ENCODE data around the gene SLC34A3.
"Not testable (repeated sequence)": the region's sequence is repeated elsewhere in the genome, so short reads cannot be mapped to it uniquely, and the experiment has no call there.

Gene SLC34A3

GRCh38 chr9:137231372-137232039 is 805 bp downstream of the SLC34A3 start:
- no peak for DNase-seq

- DNase-seq = no peak
These were observed 1.4 kb downstream of the SLC34A3 start for GRCh38 chr9:137232101-137232500.

GRCh38 chr9:137232510-137232909 is 1.8 kb downstream of the SLC34A3 start:
- DNase-seq = no peak

DNA sequence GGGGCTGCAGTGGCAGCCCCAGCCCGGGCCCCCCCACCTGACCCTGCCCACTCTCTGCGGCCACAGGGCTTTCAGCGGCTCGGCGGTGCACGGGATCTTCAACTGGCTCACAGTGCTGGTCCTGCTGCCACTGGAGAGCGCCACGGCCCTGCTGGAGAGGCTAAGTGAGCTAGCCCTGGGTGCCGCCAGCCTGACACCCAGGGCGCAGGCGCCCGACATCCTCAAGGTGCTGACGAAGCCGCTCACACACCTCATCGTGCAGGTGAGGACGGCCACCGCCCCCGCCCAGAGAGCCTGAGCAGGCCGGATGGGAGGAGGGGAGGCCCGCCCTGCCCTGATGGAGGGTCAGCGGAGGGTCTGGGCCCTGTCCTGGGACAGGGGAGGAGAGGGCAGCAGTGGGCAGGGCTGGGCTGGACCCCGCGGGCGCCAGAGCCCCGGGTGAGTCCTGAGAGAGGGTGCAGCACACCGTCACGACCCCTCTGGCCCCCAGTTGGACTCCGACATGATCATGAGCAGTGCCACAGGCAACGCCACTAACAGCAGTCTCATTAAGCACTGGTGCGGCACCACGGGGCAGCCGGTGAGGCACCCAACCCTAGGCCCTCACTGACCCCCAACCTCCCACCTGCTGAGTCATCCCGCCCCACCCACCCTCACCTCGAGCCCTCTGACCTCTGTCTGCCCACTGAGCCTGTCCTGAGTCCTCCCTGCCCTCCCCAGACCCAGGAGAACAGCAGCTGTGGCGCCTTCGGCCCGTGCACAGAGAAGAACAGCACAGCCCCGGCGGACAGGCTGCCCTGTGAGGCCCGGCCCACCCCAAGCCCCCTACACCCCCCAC is 2.7 kb downstream of the SLC34A3 start:
- DNase-seq = no peak

- no peak for DNase-seq
These were observed 3.5 kb downstream of the SLC34A3 start for GRCh38 chr9:137234055-137234697.

DNA sequence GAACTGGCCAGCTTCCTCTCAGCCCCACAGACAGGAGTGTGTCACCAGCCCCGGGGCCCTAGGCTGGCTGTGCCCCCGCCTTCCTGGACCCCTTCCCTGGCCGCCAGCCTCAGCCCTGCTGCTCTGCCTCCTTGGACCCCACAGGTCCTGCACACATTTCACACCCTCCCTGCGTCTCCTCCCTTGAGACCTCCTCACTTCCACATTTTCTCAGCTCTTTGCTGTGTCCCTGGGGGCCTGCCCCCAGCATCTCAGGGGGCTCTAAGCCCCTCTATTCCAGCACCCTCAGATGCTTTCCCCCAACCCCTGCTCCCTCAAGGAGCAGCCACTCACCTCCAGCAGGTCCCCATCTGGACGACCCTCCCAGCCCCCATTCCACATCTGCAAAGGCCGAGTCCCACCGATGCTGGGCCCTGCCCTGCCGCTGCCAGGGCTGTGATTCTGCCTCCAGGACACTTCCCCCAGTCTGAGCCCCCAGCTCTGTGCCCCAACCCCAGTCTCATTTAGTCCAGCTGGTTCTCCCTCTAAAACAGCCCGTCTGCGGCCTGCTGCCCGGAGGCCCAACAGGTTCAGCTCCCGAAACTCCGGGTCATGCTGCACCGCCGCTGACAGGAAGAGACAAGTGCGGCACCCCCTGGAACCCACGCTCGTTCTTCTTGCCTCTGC is 4.2 kb downstream of the SLC34A3 start:
- DNase-seq = no peak

DNA sequence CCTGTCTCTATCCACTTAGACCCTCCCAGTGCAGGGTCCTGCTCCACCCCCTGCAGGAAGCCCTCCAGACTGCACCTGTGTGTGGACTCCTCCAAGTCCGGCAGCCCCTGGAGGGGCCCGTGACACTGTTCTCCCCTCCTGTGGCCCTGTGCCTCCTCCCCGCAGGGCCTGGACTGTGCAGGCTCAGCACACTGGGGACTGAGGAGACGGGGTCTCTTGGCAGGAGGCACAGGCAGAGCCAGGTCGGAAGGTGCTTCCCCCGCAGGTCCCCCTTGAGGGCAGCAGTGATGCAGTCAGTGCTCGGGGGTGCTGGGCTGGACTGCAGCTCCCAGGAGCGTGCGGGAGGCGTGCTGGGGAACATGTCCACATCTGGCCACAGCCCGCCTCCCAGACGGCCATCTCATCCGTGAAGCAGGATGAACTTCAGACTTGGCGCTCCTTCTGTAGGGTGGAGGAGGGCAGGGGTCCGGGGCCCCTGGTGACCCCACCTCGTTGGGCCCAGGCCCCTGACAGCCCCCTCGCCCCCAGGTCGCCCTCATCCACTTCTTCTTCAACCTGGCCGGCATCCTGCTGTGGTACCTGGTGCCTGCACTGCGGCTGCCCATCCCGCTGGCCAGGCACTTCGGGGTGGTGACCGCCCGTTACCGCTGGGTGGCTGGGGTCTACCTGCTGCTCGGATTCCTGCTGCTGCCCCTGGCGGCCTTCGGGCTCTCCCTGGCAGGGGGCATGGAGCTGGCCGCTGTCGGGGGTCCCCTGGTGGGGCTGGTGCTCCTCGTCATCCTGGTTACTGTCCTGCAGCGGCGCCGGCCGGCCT is 4.9 kb downstream of the SLC34A3 start:
- no peak for DNase-seq

DNA sequence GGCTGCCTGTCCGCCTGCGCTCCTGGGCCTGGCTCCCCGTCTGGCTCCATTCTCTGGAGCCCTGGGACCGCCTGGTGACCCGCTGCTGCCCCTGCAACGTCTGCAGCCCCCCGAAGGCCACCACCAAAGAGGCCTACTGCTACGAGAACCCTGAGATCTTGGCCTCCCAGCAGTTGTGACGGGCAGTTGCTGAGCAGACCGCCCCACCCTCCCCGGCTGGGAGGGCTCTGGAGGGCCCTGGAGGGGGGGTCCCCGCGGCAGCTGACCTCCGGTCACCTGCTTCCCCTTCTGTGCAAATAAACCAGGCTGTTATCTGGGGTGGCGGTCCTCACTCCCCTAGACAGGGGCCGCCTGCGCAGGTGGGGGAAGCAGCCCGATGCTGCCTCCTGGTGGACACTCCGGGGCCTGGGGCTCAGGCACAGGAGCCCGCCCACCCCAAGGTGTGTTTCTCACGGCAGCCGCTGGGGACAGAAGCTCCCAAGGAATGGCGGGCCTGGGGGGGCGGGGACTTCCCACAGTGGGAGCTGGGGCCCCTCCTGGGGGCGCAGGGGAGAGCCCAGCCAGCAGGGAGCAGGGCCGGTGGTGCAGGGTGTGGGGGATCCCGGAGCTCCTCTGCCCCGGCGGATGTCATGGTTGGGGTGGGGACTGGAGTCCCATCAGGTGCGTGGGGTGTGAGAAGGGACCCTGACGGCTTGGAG is 5.7 kb downstream of the SLC34A3 start:
- DNase-seq = peak; percentile 95

DNA sequence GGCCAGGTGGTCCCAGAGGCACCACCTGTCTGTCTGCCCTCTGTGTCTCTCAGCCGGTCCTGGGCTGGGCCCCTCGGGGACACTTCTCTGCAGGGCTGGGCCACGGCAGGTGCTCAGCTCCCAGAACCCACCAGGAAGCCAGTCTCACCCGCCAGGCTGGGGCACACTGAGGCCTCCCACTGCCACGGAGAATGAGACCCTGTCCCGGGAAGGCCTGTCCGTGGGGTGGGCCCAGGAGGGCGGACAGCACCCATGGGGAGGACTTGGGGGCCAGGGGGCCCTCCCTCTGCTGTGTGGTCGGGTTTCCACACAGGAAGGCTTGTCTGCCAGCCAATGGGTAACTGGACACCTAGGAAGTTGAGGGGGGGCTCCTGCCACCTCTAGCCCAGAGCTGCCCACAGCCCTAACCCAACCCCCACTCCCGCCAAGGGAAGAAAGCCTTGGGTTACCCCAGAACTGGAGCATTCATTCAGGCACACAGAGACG is 6.3 kb downstream of the SLC34A3 start:
- DNase-seq = no peak

DNA sequence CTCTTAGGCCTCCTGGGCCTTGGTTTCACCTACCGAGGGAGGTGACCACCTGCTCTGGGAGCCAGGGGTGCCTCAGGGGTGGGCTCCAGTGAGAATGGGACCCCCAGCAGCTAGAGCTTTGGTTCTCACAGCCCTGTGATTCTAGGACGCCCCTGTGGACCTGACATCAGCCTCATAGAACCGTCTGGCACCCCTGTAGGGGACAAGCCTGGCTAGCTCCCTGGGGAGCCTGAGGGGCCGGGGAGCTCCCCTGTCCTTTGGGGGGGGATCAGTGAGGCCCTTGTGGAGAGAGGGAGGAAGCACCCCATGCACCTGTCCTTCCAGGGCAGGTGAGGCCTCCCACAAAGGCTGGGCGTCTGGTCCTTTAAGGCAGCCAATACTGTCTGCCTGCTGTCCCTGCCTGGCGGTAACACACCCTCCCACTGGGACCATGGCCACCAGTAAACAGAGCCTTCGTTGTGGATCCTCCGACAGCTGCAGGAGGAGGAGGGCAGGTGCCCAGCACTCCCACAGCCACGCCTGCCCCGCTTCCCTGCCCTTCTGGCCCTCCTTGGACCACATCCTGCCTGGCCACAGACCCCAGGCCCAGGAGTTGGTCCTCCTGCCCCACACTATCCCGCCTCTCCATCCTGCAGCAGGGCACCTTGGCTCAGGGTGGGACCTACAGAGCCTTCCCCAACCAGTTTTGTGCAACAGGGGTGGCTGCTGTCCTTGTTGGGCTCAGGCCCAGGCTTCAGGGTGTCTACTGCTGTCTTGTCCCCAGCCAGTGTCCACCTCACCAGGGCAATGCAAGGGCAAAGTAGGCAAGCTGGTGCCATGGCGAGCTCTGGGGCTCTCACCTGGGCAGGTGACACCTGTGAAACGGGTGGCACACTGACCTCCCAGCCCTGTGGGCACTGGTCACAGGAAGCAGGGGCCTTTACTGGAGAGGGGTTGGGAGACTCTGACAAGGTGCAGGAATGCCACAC is 7.3 kb downstream of the SLC34A3 start:
- DNase-seq = no peak

GRCh38 chr9:137239541-137240200 is 9.0 kb downstream of the SLC34A3 start:
- not testable (repeated sequence) for DNase-seq

- DNase-seq = peak; percentile 76
These were observed 9.7 kb downstream of the SLC34A3 start for GRCh38 chr9:137240318-137240840.

DNA sequence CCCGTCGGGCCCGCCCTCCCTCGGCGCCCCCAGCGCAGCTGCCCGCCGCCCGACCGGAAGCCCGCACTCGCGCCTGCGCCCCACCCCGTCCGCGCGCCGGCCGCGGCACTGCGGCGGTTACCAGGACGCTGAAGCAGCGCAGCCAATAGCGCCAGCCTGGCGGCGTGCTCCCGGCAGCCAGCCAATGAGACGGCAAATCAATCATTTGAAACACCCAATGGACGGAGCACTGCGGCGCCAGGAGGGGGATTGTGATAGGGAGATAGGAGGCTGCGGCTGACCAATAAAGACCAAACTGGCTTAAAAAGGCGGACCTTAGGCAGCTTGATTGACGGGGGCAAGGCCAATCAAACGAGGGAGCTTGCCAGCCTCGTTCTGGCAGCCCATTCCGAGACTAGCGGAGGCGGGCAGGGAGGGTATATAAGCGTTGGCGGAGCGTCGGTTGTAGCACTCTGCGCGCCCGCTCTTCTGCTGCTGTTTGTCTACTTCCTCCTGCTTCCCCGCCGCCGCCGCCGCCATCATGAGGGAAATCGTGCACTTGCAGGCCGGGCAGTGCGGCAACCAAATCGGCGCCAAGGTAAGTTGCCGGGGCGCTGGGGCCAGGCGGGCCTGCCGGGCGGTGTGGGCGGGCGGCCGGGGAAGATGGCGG is 10.3 kb downstream of the SLC34A3 start, which contains the start of gene TUBB4B:
TSS of gene TUBB4B (plus strand) at position 447 of the 649 bp plus-strand sequence. CDS start at position 521, 74 bp downstream.
- DNase-seq = peak; percentile 98

DNA sequence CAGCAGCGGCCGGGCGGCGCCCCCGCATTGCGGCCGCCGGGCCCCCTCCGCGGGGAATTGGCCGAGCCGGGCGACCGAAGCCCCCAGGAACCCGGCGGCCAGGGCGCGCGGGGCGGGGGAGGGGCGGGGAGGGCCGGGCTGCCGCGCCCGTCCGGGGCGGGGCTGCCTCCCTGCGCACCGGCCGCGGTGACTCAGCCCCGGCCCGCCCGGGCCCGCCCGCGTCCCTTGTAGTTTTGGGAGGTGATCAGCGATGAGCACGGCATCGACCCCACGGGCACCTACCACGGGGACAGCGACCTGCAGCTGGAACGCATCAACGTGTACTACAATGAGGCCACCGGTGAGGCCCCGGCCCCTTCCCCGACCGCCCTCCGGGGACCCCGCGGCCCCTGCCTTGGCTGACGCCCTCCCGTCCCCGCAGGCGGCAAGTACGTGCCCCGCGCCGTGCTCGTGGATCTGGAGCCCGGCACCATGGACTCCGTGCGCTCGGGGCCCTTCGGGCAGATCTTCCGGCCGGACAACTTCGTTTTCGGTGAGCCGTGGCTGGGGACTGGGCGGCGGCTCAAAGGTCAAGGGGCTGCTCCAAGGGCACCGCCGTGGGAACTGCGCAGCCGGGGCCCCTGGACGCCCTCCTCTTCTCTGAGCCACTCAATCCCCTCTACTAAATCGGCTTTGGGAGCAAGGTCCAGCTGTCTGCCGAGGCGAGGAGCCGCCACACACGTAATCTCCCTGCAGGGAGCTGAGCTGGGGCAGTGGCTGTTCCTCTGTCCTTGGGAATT is 11.0 kb downstream of the SLC34A3 start:
- peak; percentile 73 for DNase-seq

DNA sequence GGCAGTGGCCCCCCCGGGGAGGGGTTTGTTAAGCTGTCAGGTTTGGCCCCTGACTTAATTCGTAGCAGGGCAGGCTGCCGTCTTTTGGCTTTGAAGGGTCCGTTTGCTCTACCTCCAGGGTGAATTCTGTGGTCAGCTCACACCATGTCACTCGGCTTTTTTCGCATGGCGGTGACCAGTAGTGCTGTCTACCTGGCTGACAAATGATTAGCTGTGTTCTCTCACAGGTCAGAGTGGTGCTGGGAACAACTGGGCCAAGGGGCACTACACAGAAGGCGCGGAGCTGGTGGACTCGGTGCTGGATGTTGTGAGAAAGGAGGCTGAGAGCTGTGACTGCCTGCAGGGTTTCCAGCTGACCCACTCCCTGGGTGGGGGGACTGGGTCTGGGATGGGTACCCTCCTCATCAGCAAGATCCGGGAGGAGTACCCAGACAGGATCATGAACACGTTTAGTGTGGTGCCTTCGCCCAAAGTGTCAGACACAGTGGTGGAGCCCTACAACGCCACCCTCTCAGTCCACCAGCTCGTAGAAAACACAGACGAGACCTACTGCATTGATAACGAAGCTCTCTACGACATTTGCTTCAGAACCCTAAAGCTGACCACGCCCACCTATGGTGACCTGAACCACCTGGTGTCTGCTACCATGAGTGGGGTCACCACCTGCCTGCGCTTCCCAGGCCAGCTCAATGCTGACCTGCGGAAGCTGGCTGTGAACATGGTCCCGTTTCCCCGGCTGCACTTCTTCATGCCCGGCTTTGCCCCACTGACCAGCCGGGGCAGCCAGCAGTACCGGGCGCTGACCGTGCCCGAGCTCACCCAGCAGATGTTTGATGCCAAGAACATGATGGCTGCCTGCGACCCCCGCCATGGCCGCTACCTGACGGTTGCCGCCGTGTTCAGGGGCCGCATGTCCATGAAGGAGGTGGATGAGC is 11.8 kb downstream of the SLC34A3 start:
- no peak for DNase-seq

DNA sequence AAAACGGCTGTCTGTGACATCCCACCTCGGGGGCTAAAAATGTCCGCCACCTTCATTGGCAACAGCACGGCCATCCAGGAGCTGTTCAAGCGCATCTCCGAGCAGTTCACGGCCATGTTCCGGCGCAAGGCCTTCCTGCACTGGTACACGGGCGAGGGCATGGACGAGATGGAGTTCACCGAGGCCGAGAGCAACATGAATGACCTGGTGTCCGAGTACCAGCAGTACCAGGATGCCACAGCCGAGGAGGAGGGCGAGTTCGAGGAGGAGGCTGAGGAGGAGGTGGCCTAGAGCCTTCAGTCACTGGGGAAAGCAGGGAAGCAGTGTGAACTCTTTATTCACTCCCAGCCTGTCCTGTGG is 12.5 kb downstream of the SLC34A3 start:
- not testable (repeated sequence) for DNase-seq

All from activated CD4-positive, alpha-beta T cell treated with anti-CD3 and anti-CD28 coated beads for 48 hours (primary cell).